Measurements from ENCODE around the gene TMEM147. TPM values are rescaled to one million over a fixed set of nuclear protein-coding genes. Genes with fewer than 3 reads are reported as not detected.

Gene TMEM147
- total and polyA plus RNA-seq, 2 donors (not counting 3 experiments of a cell fraction or from before 2014, with no cell fraction given) = 75.8 to 214 TPM

GRCh38 chr19:35502751-35503150, 42.7 kb upstream of the TMEM147 start:
- ChIA-PET CTCF (interaction anchor here (0.7 to 4.7 kb wide), 2 partner anchors 8 to 103 kb away, joined by 3 to 29 read pairs; no protein-coding TSS in a partner anchor), POLR2A (no interaction called here)
- no peaks in the 10 kb centered on the region for H4K20me1 ChIP-seq (replicated peaks; ENCODE audit: control insufficient read depth, extremely low read depth, insufficient read depth, low read length)
- BruUV-seq (replicated peaks) = no TSS peak
- dilution Hi-C loops (cut with MboI; ENCODE audit: extremely low pct_ligation_motif_present, low sequenced_read_pairs) (no loop called here), intact Hi-C loops (cut with micrococcal nuclease) (no loop called here)
- H3K9ac ChIP-seq (replicated peaks; ENCODE audit: extremely low read depth, insufficient read depth, low read length) = no peak overlapping the region
- H3K79me2 ChIP-seq (ENCODE audit: control insufficient read depth, insufficient read depth, low read length) = no peaks in the 10 kb centered on the region
- no peak overlapping the region for H2AFZ ChIP-seq (ENCODE audit: low read depth, low read length)
- H3K27me3 ChIP-seq (ENCODE audit: control insufficient read depth in 2 of 2, insufficient read depth in 2 of 2, low read length in 2 of 2) = peaks cover under 1 to 1% of the 10 kb centered on the region in 2 experiments
- no peaks in the 10 kb centered on the region for H3K36me3 ChIP-seq (ENCODE audit: control insufficient read depth in 2 of 2, extremely low read depth in 1 of 2, insufficient read depth in 2 of 2, low read length in 2 of 2)
- H3K4me1 ChIP-seq (ENCODE audit: control insufficient read depth, extremely low read depth, insufficient read depth, low read length) = no peaks in the 10 kb centered on the region
- FAIRE-seq = no peak
- TF ChIP-seq POLR2AphosphoS5 (IDR thresholded peaks at IDR 0.05; ENCODE audit: insufficient read depth, low read depth, low read length) = no peak
- no peak overlapping the region for H3K4me2 ChIP-seq (ENCODE audit: insufficient read depth, low read length)
- no peak for DNase-seq (ENCODE audit: low read depth, low spot score)
- no peaks in the 10 kb centered on the region for H3K9me1 ChIP-seq (replicated peaks; ENCODE audit: control insufficient read depth, extremely low read depth, insufficient read depth, low read length)
- H3K9me3 ChIP-seq (replicated peaks; ENCODE audit: control insufficient read depth, insufficient read depth, low read length) = no peaks in the 10 kb centered on the region
- no peak overlapping the region for H3K4me3 ChIP-seq (replicated peaks in 1 of 3; ENCODE audit: insufficient read depth in 1 of 3, low read depth in 1 of 3, low read length in 3 of 3)
- no peak overlapping the region for H3K27ac ChIP-seq (ENCODE audit: insufficient read depth, low read depth, low read length)

DNA sequence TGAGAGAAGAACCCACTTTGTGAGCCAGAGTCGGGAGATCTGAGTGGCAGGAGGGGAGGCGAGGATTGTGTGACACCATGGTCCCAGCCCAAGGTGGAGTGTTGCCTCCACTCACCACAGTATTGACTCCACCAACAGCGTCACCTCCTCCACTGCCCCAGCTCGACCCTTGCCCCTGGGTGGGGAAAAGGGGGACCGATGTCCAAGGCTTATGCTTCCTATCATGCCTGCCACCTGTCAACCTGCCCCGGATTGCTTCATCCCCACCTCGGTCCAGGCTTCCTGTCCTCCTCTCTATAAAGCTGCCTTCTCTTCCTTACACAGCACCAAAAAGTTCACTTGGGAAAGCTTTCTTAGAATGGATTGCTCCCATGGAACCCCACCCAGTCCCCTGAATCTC, 39.4 kb upstream of the TMEM147 start:
- no peak for FAIRE-seq
- Histone ChIP-seq H3K4me3 (replicated peaks in 1 of 3; ENCODE audit: insufficient read depth in 1 of 3, low read depth in 1 of 3, low read length in 3 of 3) (no peak overlapping the region), H3K9ac (replicated peaks; ENCODE audit: extremely low read depth, insufficient read depth, low read length) (no peak overlapping the region), H3K27me3 (ENCODE audit: control insufficient read depth in 2 of 2, insufficient read depth in 2 of 2, low read length in 2 of 2) (peaks cover 23 to 29% of the 10 kb centered on the region in 2 experiments), H3K27ac (ENCODE audit: insufficient read depth, low read depth, low read length) (no peak overlapping the region), H3K4me1 (ENCODE audit: control insufficient read depth, extremely low read depth, insufficient read depth, low read length) (no peaks in the 10 kb centered on the region), H3K79me2 (ENCODE audit: control insufficient read depth, insufficient read depth, low read length) (no peaks in the 10 kb centered on the region), H3K9me1 (replicated peaks; ENCODE audit: control insufficient read depth, extremely low read depth, insufficient read depth, low read length) (no peaks in the 10 kb centered on the region), H3K9me3 (replicated peaks; ENCODE audit: control insufficient read depth, insufficient read depth, low read length) (no peaks in the 10 kb centered on the region), H4K20me1 (replicated peaks; ENCODE audit: control insufficient read depth, extremely low read depth, insufficient read depth, low read length) (no peaks in the 10 kb centered on the region), H3K36me3 (ENCODE audit: control insufficient read depth in 2 of 2, extremely low read depth in 1 of 2, insufficient read depth in 2 of 2, low read length in 2 of 2) (no peaks in the 10 kb centered on the region), H2AFZ (ENCODE audit: low read depth, low read length) (no peak overlapping the region), H3K4me2 (ENCODE audit: insufficient read depth, low read length) (no peak overlapping the region)
- no TSS peak for BruUV-seq (replicated peaks)
- CTCF ChIA-PET = interaction anchor here (1.4 to 4.7 kb wide), 2 partner anchors 11 to 153 kb away, joined by 5 to 29 read pairs; no protein-coding TSS in a partner anchor
- no peak for DNase-seq (ENCODE audit: low read depth, low spot score)
- POLR2A ChIA-PET = no interaction called here
- intact Hi-C loops (cut with micrococcal nuclease) (no loop called here), dilution Hi-C loops (cut with MboI; ENCODE audit: extremely low pct_ligation_motif_present, low sequenced_read_pairs) (no loop called here)
- TF ChIP-seq JUN (IDR thresholded peaks at IDR 0.05; ENCODE audit: borderline replicate concordance, insufficient read depth, insufficient read length, low read depth) (no peak), EZH2 (IDR thresholded peaks at IDR 0.05; ENCODE audit: borderline replicate concordance, low read depth, low read length, severe bottlenecking) (no peak), FOS (IDR thresholded peaks at IDR 0.05; ENCODE audit: borderline replicate concordance, insufficient read depth, low read length) (no peak), MYC (IDR thresholded peaks at IDR 0.05; ENCODE audit: low read depth, low read length) (no peak), POLR2AphosphoS5 (IDR thresholded peaks at IDR 0.05; ENCODE audit: insufficient read depth, low read depth, low read length) (no peak), GATA2 (IDR thresholded peaks at IDR 0.05; ENCODE audit: insufficient read depth, insufficient read length, low read depth, low read length) (no peak), POLR2A (IDR thresholded peaks at IDR 0.05; ENCODE audit: low read depth, low read length) (no peak)
- TF ChIP-seq, protein P1, sequence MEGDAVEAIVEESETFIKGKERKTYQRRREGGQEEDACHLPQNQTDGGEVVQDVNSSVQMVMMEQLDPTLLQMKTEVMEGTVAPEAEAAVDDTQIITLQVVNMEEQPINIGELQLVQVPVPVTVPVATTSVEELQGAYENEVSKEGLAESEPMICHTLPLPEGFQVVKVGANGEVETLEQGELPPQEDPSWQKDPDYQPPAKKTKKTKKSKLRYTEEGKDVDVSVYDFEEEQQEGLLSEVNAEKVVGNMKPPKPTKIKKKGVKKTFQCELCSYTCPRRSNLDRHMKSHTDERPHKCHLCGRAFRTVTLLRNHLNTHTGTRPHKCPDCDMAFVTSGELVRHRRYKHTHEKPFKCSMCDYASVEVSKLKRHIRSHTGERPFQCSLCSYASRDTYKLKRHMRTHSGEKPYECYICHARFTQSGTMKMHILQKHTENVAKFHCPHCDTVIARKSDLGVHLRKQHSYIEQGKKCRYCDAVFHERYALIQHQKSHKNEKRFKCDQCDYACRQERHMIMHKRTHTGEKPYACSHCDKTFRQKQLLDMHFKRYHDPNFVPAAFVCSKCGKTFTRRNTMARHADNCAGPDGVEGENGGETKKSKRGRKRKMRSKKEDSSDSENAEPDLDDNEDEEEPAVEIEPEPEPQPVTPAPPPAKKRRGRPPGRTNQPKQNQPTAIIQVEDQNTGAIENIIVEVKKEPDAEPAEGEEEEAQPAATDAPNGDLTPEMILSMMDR (IDR thresholded peaks at IDR 0.05; ENCODE audit: extremely low read depth in 1 of 2, insufficient read depth in 1 of 2, low read depth in 1 of 2, low read length in 2 of 2) = no peak
- TF ChIP-seq, protein P2, sequence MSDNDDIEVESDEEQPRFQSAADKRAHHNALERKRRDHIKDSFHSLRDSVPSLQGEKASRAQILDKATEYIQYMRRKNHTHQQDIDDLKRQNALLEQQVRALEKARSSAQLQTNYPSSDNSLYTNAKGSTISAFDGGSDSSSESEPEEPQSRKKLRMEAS (IDR thresholded peaks at IDR 0.05; ENCODE audit: insufficient read depth, insufficient read length) = no peak
